Measurements from ENCODE around the gene TMEM140.

The TMEM140 gene

GRCh38 chr7:135215698-135216097, 67.8 kb downstream of the TMEM140 start:
- TF ChIP-seq, protein P1, sequence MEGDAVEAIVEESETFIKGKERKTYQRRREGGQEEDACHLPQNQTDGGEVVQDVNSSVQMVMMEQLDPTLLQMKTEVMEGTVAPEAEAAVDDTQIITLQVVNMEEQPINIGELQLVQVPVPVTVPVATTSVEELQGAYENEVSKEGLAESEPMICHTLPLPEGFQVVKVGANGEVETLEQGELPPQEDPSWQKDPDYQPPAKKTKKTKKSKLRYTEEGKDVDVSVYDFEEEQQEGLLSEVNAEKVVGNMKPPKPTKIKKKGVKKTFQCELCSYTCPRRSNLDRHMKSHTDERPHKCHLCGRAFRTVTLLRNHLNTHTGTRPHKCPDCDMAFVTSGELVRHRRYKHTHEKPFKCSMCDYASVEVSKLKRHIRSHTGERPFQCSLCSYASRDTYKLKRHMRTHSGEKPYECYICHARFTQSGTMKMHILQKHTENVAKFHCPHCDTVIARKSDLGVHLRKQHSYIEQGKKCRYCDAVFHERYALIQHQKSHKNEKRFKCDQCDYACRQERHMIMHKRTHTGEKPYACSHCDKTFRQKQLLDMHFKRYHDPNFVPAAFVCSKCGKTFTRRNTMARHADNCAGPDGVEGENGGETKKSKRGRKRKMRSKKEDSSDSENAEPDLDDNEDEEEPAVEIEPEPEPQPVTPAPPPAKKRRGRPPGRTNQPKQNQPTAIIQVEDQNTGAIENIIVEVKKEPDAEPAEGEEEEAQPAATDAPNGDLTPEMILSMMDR (conservative IDR thresholded peaks at IDR 0.05; ENCODE audit: low read depth, low read length), result no peak
- no peak for DNase-seq (ENCODE audit: low read depth)
- no peak overlapping the region for H3K4me3 ChIP-seq (ENCODE audit: low read depth, low read length)

Data from choroid plexus epithelial cell (primary cell).